ENCODE data around the gene RPL11. TPM values are rescaled to one million over a fixed set of nuclear protein-coding genes. Genes with fewer than 3 reads are reported as not detected.

The RPL11 gene
- total RNA-seq, 2 donors from 2014 or later = 1,338 to 1,473 TPM

DNA sequence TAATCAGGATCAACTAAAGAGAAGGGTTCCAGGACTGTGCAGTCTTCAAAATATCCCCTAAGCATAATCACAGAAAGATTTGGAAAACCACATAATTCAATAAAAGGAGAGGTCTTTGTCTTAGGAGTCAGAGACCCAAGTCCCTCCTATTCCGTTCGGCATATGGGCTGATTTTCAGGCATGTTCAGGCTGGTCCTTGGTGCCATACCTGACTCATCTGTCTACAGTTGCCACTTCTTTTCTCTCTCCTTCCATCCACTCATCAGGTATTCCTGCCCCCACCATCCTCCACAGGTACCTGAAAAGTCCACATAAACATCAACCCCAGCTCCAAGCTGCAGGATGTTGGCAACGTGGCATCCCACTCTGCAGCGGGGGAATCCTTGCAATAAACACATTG is 29.7 kb upstream of the RPL11 start:
- TF ChIP-seq, protein P1, sequence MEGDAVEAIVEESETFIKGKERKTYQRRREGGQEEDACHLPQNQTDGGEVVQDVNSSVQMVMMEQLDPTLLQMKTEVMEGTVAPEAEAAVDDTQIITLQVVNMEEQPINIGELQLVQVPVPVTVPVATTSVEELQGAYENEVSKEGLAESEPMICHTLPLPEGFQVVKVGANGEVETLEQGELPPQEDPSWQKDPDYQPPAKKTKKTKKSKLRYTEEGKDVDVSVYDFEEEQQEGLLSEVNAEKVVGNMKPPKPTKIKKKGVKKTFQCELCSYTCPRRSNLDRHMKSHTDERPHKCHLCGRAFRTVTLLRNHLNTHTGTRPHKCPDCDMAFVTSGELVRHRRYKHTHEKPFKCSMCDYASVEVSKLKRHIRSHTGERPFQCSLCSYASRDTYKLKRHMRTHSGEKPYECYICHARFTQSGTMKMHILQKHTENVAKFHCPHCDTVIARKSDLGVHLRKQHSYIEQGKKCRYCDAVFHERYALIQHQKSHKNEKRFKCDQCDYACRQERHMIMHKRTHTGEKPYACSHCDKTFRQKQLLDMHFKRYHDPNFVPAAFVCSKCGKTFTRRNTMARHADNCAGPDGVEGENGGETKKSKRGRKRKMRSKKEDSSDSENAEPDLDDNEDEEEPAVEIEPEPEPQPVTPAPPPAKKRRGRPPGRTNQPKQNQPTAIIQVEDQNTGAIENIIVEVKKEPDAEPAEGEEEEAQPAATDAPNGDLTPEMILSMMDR (conservative IDR thresholded peaks at IDR 0.05) = no peak
- Mint-ChIP-seq H3K9me3 (no peaks in the 10 kb centered on the region), H3K36me3 (ENCODE audit: low read depth) (no peaks in the 10 kb centered on the region), H3K27ac (no peak overlapping the region), H3K27me3 (ENCODE audit: insufficient read depth) (no peaks in the 10 kb centered on the region), H3K4me3 (no peak overlapping the region), H3K4me1 (no peaks in the 10 kb centered on the region)
- 50 to 71% methylated on average over 2 to 4 of the region's 4 CpGs for WGBS, 2 experiments (ENCODE audit: insufficient coverage in 1 of 2, insufficient read length in 1 of 2)
- H3K9ac ChIP-seq (ENCODE audit: extremely low read depth, low read length, poor library complexity, severe bottlenecking) = no peak overlapping the region
- no peak for DNase-seq
- H3K27me3 ChIP-seq (ENCODE audit: control insufficient read depth, insufficient read depth, low read length, poor library complexity, severe bottlenecking) = no peaks in the 10 kb centered on the region
- no peaks in the 10 kb centered on the region for H3K9me3 ChIP-seq (ENCODE audit: control insufficient read depth, low read length)
- H3K36me3 ChIP-seq (ENCODE audit: control insufficient read depth, insufficient read depth, low read length) = no peaks in the 10 kb centered on the region
- no peaks in the 10 kb centered on the region for H3K4me1 ChIP-seq (ENCODE audit: control insufficient read depth, insufficient read depth, low read length)
- H3K4me3 ChIP-seq (ENCODE audit: low read length) = no peak overlapping the region
- no peak overlapping the region for H3K27ac ChIP-seq (ENCODE audit: low read depth, low read length)

DNA sequence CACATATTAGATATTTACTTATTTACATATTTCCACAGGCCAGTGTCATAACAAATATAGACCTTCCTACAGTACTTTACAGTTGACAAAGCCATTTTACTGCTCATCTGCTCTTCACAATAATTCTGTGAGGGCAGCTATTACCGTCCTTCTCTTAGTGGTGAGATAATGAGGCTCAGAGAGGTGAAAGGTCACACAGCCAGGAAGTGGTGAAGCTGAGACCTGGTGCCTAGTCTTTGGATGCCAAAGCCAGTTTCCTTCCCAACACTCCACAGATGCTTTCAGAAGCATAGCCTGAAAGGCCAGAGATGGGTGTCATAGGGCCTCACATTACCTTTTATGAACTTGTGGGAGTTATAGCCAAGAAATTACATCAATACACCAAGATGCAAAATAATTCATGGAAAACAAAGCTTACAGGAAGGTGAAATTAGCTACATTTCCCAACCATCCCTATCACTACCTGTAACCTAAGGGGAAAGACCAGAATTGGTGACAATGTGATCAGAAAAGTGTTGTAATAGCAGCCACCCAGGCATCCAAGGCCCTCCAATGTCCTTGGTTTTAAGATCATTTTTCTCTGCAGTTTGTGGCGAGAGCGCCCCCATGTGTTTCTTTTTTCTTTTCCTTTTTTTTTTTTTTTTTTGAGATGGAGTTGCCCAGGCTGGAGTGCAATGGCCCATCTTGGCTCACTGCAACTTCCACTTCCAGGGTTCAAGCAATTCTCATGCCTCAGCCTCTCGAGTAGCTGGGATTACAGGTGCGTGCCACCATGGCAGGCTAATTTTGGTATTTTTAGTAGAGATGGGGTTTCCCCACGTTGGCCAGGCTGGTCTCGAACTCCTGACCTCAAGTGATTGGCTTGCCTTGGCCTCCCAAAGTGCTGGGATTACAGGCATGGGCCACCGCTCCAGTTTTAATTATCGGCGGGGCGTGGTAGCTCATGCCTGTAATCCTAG is 26.5 kb upstream of the RPL11 start:
- WGBS, 2 experiments (ENCODE audit: insufficient coverage in 1 of 2, insufficient read length in 1 of 2) = 51 to 64% methylated on average over 7 to 11 of the region's 11 CpGs
- H3K4me1 ChIP-seq (ENCODE audit: control insufficient read depth, insufficient read depth, low read length) = no peaks in the 10 kb centered on the region
- no peaks in the 10 kb centered on the region for H3K36me3 Mint-ChIP-seq (ENCODE audit: low read depth)
- H3K9me3 ChIP-seq (ENCODE audit: control insufficient read depth, low read length) = no peaks in the 10 kb centered on the region
- no peak overlapping the region for H3K27ac Mint-ChIP-seq
- TF ChIP-seq, protein P1 (conservative IDR thresholded peaks at IDR 0.05) = peak; percentile 79
- no peak overlapping the region for H3K4me3 Mint-ChIP-seq
- H3K9me3 Mint-ChIP-seq = no peaks in the 10 kb centered on the region
- no peaks in the 10 kb centered on the region for H3K36me3 ChIP-seq (ENCODE audit: control insufficient read depth, insufficient read depth, low read length)
- no peak overlapping the region for H3K4me3 ChIP-seq (ENCODE audit: low read length)
- no peak overlapping the region for H3K27ac ChIP-seq (ENCODE audit: low read depth, low read length)
- H3K27me3 Mint-ChIP-seq (ENCODE audit: insufficient read depth) = no peaks in the 10 kb centered on the region
- no peaks in the 10 kb centered on the region for H3K27me3 ChIP-seq (ENCODE audit: control insufficient read depth, insufficient read depth, low read length, poor library complexity, severe bottlenecking)
- DNase-seq = peak; percentile 61
- H3K9ac ChIP-seq (ENCODE audit: extremely low read depth, low read length, poor library complexity, severe bottlenecking) = no peak overlapping the region
- H3K4me1 Mint-ChIP-seq = no peaks in the 10 kb centered on the region

DNA sequence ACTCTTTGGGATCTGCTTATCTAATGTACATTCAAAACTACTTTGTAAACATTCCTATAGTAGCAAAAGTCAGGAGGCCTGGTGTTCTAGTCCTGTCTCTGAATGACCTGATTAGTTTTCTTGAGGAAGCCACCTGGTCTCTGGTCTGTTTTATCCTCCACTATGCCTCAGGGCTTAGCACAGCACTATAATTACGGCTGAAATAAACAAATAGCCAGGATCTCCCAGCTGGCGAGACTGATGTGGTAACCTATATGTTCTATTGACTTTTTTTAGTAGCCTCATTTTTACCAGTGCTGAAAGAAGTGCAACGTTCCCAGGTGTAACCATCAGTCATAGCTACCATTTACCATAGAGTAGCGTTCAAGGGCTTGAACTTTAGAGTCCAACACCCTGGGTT is 24.2 kb upstream of the RPL11 start:
- TF ChIP-seq, protein P1 (conservative IDR thresholded peaks at IDR 0.05) = no peak
- no peaks in the 10 kb centered on the region for H3K36me3 Mint-ChIP-seq (ENCODE audit: low read depth)
- H3K9ac ChIP-seq (ENCODE audit: extremely low read depth, low read length, poor library complexity, severe bottlenecking) = no peak overlapping the region
- no peaks in the 10 kb centered on the region for H3K9me3 Mint-ChIP-seq
- no peak for DNase-seq
- no peak overlapping the region for H3K4me3 Mint-ChIP-seq
- H3K36me3 ChIP-seq (ENCODE audit: control insufficient read depth, insufficient read depth, low read length) = no peaks in the 10 kb centered on the region
- peaks cover 8% of the 10 kb centered on the region for H3K27me3 ChIP-seq (ENCODE audit: control insufficient read depth, insufficient read depth, low read length, poor library complexity, severe bottlenecking)
- no peak overlapping the region for H3K27ac Mint-ChIP-seq
- no peaks in the 10 kb centered on the region for H3K4me1 Mint-ChIP-seq
- H3K27me3 Mint-ChIP-seq (ENCODE audit: insufficient read depth) = peaks cover 2% of the 10 kb centered on the region
- H3K4me3 ChIP-seq (ENCODE audit: low read length) = no peak overlapping the region
- 86 to 92% methylated on average over 4 of the region's 4 CpGs for WGBS, 2 experiments (ENCODE audit: insufficient coverage in 1 of 2, insufficient read length in 1 of 2)
- no peaks in the 10 kb centered on the region for H3K4me1 ChIP-seq (ENCODE audit: control insufficient read depth, insufficient read depth, low read length)
- no peaks in the 10 kb centered on the region for H3K9me3 ChIP-seq (ENCODE audit: control insufficient read depth, low read length)
- H3K27ac ChIP-seq (ENCODE audit: low read depth, low read length) = no peak overlapping the region

Data from endodermal cell (in vitro differentiated cells).